ENCODE results near the gene MGAT5. TPM values are rescaled to one million over a fixed set of nuclear protein-coding genes. Genes with fewer than 3 reads are reported as not detected.

Gene MGAT5
- total RNA-seq, 2 donors from 2014 or later: 61.7 to 63.2 TPM

DNA sequence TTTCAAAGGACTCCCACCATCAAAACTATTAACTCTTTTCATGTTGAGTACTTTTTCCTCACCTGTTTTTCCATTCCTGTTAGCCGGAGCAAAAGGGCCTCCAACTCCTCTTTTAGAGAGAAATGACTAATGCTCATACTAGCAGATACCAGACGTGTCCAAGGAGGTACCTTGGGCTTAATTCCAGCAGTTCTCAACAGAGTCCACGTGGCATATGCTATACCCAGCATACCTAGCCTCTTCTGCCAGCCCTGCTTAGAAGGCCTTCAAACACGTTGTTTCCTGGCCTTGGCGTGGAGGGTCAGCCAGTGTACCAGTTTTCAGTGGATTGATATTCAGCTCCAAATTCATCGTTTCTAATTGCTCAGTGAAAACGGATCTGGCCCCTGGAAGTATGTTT lies 123.9 kb downstream of the MGAT5 start:
- H3K27me3 ChIP-seq: no peaks in the 10 kb centered on the region
- TF ChIP-seq, protein P1, sequence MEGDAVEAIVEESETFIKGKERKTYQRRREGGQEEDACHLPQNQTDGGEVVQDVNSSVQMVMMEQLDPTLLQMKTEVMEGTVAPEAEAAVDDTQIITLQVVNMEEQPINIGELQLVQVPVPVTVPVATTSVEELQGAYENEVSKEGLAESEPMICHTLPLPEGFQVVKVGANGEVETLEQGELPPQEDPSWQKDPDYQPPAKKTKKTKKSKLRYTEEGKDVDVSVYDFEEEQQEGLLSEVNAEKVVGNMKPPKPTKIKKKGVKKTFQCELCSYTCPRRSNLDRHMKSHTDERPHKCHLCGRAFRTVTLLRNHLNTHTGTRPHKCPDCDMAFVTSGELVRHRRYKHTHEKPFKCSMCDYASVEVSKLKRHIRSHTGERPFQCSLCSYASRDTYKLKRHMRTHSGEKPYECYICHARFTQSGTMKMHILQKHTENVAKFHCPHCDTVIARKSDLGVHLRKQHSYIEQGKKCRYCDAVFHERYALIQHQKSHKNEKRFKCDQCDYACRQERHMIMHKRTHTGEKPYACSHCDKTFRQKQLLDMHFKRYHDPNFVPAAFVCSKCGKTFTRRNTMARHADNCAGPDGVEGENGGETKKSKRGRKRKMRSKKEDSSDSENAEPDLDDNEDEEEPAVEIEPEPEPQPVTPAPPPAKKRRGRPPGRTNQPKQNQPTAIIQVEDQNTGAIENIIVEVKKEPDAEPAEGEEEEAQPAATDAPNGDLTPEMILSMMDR (IDR thresholded peaks at IDR 0.05): no peak
- H3K9me3 ChIP-seq: no peaks in the 10 kb centered on the region
- H3K36me3 ChIP-seq: no peaks in the 10 kb centered on the region
- no peak overlapping the region for H3K27ac ChIP-seq
- no peak for DNase-seq
- peaks cover 5% of the 10 kb centered on the region for H3K4me1 ChIP-seq
- intact Hi-C loops (cut with DNase I): loop anchor here (5.0 kb wide), 1 partner anchor 35 kb away; no protein-coding TSS in a partner anchor
- H3K9ac ChIP-seq (ENCODE audit: low read depth in 2 of 2, low read length in 2 of 2): no peak overlapping the region
- H3K4me3 ChIP-seq: no peak overlapping the region

DNA sequence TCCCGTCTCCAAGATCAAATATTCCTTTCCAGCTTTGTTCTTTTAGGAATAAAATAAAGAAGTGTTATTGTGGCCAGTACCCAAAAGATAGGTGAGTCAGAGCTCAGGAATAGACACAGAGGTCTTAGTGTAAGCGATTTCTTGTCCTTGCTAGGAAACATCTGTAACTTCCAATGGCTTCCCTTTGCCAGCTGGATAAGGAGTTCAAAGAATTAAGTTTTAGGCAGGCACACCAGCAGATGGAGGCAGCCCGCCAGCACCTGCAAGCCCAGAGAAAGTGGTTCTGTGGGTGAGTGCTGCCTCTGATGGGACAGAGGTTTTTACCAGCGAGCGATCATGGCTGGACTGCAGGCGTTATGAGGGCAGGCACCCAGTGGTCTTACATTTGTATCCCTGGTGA lies 125.4 kb downstream of the MGAT5 start:
- TF ChIP-seq, protein P1 (IDR thresholded peaks at IDR 0.05): no peak
- Histone ChIP-seq H3K36me3 (no peaks in the 10 kb centered on the region), H3K4me1 (peaks cover 5% of the 10 kb centered on the region), H3K9me3 (no peaks in the 10 kb centered on the region), H3K9ac (ENCODE audit: low read depth in 2 of 2, low read length in 2 of 2) (no peak overlapping the region), H3K27ac (no peak overlapping the region), H3K4me3 (no peak overlapping the region), H3K27me3 (no peaks in the 10 kb centered on the region)
- intact Hi-C loops (cut with DNase I): loop anchor here (5.0 kb wide), 1 partner anchor 33 kb away; no protein-coding TSS in a partner anchor
- DNase-seq: no peak

DNA sequence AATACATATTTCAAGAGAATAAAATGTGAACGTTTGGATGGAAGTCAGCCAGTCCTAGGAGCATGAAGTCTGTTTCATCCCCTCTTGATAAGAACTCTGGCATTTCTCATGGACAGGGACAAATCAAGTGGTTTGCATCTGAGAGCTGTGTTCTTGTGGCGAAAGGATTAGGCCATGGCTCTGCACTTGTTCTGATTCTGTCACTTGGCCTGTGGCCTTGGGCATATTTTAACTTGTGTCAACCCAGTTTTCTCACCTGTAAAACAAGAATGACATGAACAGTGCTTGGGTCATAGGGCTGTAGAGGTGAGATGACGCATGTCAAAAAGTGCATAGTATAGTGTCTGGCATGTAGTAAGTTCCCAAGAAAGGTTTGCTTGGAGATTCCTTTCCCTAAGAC lies 125.8 kb downstream of the MGAT5 start:
- Histone ChIP-seq H3K27ac (no peak overlapping the region), H3K9me3 (no peaks in the 10 kb centered on the region), H3K9ac (ENCODE audit: low read depth in 2 of 2, low read length in 2 of 2) (no peak overlapping the region), H3K36me3 (no peaks in the 10 kb centered on the region), H3K4me1 (peaks cover 5% of the 10 kb centered on the region), H3K27me3 (no peaks in the 10 kb centered on the region), H3K4me3 (no peak overlapping the region)
- TF ChIP-seq, protein P1 (IDR thresholded peaks at IDR 0.05): no peak
- no peak for DNase-seq
- intact Hi-C loops (cut with DNase I): loop anchor here (5.0 kb wide), 1 partner anchor 33 kb away; no protein-coding TSS in a partner anchor

DNA sequence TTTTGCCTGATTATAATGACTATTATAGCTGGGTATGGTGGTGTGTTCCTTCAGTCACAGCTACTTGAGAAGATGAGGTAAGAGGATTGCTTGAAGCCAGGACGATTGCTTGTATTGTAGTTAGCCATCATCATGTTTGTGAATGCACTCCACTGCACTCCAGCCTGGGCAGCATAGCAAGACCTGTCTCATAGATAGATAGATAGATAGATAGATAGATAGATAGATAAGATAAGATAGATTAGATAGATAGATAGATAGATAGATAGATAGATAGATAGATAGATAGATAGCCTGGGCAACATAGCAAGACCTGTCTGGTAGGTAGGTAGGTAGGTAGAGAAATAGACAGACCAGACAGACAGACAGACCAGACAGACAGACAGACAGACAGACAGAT lies 127.3 kb downstream of the MGAT5 start:
- intact Hi-C loops (cut with DNase I): no loop called here
- Histone ChIP-seq H3K4me1 (peaks cover 5% of the 10 kb centered on the region), H3K27me3 (no peaks in the 10 kb centered on the region), H3K36me3 (no peaks in the 10 kb centered on the region), H3K4me3 (no peak overlapping the region), H3K9ac (ENCODE audit: low read depth in 2 of 2, low read length in 2 of 2) (no peak overlapping the region), H3K9me3 (no peaks in the 10 kb centered on the region), H3K27ac (no peak overlapping the region)
- TF ChIP-seq, protein P1 (IDR thresholded peaks at IDR 0.05): no peak
- DNase-seq: no peak

DNA sequence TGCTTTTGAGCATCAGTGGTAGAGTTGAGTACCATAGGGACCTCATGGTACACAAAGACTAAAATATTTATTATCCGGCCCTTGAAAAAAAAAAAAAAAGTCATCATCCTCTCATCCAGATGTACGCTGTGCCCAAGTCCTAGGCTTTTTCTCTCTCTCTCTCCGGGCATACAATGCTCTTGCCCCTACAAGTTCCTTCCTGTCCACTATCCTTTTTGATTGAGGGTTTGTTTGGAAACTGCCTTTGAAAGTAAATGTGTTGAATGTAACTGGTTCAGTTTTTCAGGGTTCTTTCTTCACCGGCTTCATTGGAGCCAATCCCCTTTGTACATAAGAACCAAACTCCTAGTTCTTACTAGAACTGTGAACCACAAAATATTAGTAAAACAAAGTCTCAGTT lies 130.3 kb downstream of the MGAT5 start:
- Histone ChIP-seq H3K27ac (no peak overlapping the region), H3K4me3 (no peak overlapping the region), H3K9ac (ENCODE audit: low read depth in 2 of 2, low read length in 2 of 2) (no peak overlapping the region), H3K27me3 (no peaks in the 10 kb centered on the region), H3K9me3 (no peaks in the 10 kb centered on the region), H3K4me1 (no peaks in the 10 kb centered on the region), H3K36me3 (no peaks in the 10 kb centered on the region)
- TF ChIP-seq, protein P1 (IDR thresholded peaks at IDR 0.05): no peak
- intact Hi-C loops (cut with DNase I): no loop called here
- DNase-seq: no peak
